ENCODE results near the gene C19orf18.

Gene C19orf18

DNA sequence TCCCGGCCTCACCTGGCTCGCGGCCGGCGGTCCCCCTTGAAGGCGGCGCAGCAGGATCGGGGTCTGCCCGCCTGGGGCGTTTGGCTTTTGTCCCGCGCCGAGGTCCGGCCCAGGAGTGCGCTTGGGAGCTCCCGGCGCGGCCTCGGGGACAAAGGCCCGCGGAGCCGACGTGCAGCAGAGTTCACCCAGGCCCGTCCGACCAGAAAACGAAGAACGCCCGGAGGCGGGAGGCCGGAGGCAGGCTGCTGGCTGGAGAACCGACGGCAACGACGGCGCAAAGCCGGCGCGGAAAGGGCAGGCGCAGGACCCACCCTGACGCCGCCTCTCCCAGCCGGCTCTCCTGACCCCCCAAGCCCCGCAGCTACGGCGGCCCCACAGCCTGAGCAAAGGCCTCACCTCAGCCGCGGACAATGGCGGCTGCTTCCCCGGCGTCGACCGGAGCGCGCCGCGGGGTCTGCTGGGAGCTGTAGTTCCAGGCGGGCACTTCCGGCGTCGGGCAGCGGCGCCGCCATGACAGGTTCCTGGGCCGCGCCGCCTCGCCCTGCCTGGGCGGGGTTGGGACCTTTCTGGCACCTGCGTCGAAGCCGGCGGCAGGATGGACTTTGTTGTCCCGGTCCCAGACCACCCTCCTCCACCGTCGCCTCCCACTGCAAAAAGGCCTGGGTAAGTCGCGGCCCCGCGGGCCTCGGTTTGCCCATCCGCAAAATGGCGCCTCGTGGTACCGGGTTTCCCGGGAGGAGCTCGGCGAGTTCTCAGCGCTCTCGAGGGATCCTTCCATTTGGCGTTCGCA lies 28.2 kb upstream of the C19orf18 start, which contains the start of gene ZNF606:
ZNF606 (minus strand) TSS at position 437 of the 790 bp plus-strand sequence. CDS start 1,501 bp downstream, outside the sequence.
- peak; percentile 94 for DNase-seq (ENCODE audit: low read depth)
- Histone ChIP-seq H3K27me3 (replicated peaks; ENCODE audit: control insufficient read depth, insufficient read depth, low read length) (no peaks in the 10 kb centered on the region), H3K9ac (ENCODE audit: low read length) (peak within 1 kb of the TSS; percentile 95), H3K36me3 (ENCODE audit: control insufficient read depth, insufficient read depth, low read length, severe bottlenecking) (peaks cover 72% of the 10 kb centered on the region), H3K9me3 (ENCODE audit: control insufficient read depth, low read length) (peaks cover 83% of the 10 kb centered on the region), H3K4me1 (ENCODE audit: control insufficient read depth, insufficient read depth, low read length) (peaks cover 13% of the 10 kb centered on the region), H3K4me3 (ENCODE audit: low read length) (peak within 1 kb of the TSS; percentile 98)

DNA sequence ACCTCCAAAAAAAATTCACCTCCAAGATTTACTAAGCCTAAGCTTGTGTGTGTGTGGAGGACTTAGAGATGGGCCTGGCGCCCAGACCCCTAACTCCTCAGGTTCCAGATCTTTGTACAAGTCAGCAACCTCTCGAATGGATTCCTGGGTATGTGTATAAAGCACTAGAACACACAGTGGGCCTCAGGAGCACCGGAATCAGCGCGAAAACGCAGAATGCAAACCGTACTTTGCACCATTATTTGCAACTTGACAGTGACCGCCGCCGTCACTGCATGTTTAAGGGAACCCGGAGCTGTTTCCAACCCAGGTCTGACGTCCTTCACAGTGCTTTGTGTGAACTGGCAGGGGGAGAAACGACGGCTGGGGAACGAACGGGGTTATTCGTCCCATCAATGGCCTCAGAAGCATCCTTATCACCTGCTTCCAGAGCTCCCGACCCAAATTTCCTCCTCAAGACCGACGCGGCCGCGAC lies 27.6 kb upstream of the C19orf18 start:
- Histone ChIP-seq H3K27me3 (replicated peaks; ENCODE audit: control insufficient read depth, insufficient read depth, low read length) (no peaks in the 10 kb centered on the region), H3K9me3 (ENCODE audit: control insufficient read depth, low read length) (peaks cover 83% of the 10 kb centered on the region), H3K9ac (ENCODE audit: low read length) (peak overlapping the region; percentile 95), H3K4me3 (ENCODE audit: low read length) (peak overlapping the region; percentile 98), H3K36me3 (ENCODE audit: control insufficient read depth, insufficient read depth, low read length, severe bottlenecking) (peaks cover 72% of the 10 kb centered on the region), H3K4me1 (ENCODE audit: control insufficient read depth, insufficient read depth, low read length) (peaks cover 13% of the 10 kb centered on the region)
- peak; percentile 34 for DNase-seq (ENCODE audit: low read depth)

DNA sequence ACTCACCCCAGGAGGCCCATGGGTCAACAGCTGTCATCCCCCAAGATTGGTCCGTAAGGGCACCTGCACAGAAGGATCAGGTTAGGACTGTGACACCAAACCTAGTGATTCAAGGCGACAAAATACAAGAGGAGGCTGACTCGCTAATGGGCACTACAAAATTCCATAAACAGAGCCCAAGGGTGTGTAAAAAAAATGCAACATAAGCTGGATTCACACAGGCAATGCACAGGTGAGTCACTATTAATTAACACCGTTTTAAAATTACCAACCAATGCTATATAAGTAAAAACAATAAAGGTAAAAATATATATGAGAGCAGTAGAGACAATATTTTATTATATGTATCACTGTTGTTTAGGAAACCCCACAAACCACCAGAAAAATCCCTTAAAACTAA lies 26.3 kb upstream of the C19orf18 start:
- Histone ChIP-seq H3K27me3 (replicated peaks; ENCODE audit: control insufficient read depth, insufficient read depth, low read length) (no peaks in the 10 kb centered on the region), H3K36me3 (ENCODE audit: control insufficient read depth, insufficient read depth, low read length, severe bottlenecking) (peaks cover 74% of the 10 kb centered on the region), H3K9ac (ENCODE audit: low read length) (no peak overlapping the region), H3K9me3 (ENCODE audit: control insufficient read depth, low read length) (peaks cover 85% of the 10 kb centered on the region), H3K4me3 (ENCODE audit: low read length) (peak overlapping the region; percentile 98), H3K4me1 (ENCODE audit: control insufficient read depth, insufficient read depth, low read length) (peaks cover 13% of the 10 kb centered on the region)
- no peak for DNase-seq (ENCODE audit: low read depth)

- Histone ChIP-seq H3K36me3 (ENCODE audit: control insufficient read depth, insufficient read depth, low read length, severe bottlenecking) (peaks cover 90% of the 10 kb centered on the region), H3K27me3 (replicated peaks; ENCODE audit: control insufficient read depth, insufficient read depth, low read length) (no peaks in the 10 kb centered on the region), H3K9ac (ENCODE audit: low read length) (no peak overlapping the region), H3K4me3 (ENCODE audit: low read length) (peak overlapping the region; percentile 22), H3K9me3 (ENCODE audit: control insufficient read depth, low read length) (peaks cover 94% of the 10 kb centered on the region), H3K4me1 (ENCODE audit: control insufficient read depth, insufficient read depth, low read length) (no peaks in the 10 kb centered on the region)
- DNase-seq (ENCODE audit: low read depth), result no peak
Observed at GRCh38 chr19:57992841-57993240, 18.5 kb upstream of the C19orf18 start.

GRCh38 chr19:57978586-57979289 lies 4.4 kb upstream of the C19orf18 start:
- Histone ChIP-seq H3K9me3 (ENCODE audit: control insufficient read depth, low read length) (peaks cover 100% of the 10 kb centered on the region), H3K4me1 (ENCODE audit: control insufficient read depth, insufficient read depth, low read length) (no peaks in the 10 kb centered on the region), H3K9ac (ENCODE audit: low read length) (no peak overlapping the region), H3K36me3 (ENCODE audit: control insufficient read depth, insufficient read depth, low read length, severe bottlenecking) (peaks cover 100% of the 10 kb centered on the region), H3K4me3 (ENCODE audit: low read length) (peak overlapping the region; percentile 70), H3K27me3 (replicated peaks; ENCODE audit: control insufficient read depth, insufficient read depth, low read length) (no peaks in the 10 kb centered on the region)
- no peak for DNase-seq (ENCODE audit: low read depth)

DNA sequence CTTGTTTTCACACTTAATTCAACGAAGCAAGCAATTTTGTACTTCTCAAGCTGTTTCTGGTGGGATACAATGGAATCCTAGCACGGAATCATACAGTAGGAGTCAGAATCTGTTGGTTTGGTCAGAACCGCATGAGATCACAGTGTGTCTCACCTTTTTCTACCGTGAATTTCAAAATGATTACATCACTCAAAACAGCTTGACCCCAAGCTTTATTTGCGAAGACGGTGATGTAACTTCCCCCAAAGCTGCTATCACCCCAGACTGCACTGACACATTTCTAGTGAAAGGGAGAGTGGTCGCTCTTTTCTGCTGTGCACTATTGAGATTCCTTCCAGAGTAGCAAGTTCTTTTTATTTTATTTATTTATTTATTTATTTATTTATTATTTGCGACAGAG lies 9.6 kb downstream of the C19orf18 start:
- Histone ChIP-seq H3K9me3 (ENCODE audit: control insufficient read depth, low read length) (peaks cover 86% of the 10 kb centered on the region), H3K4me3 (ENCODE audit: low read length) (peak overlapping the region; percentile 19)
- DNase-seq (ENCODE audit: low read depth), result no peak

GRCh38 chr19:57961785-57962184 lies 12.5 kb downstream of the C19orf18 start:
- peaks cover 57% of the 10 kb centered on the region for H3K36me3 ChIP-seq (ENCODE audit: control insufficient read depth, insufficient read depth, low read length, severe bottlenecking)

More for the DNA sequence above, 9.6 kb downstream of the C19orf18 start:
- Histone ChIP-seq H3K9ac (ENCODE audit: low read length) (no peak overlapping the region), H3K4me1 (ENCODE audit: control insufficient read depth, insufficient read depth, low read length) (no peaks in the 10 kb centered on the region), H3K27me3 (replicated peaks; ENCODE audit: control insufficient read depth, insufficient read depth, low read length) (no peaks in the 10 kb centered on the region), H3K36me3 (ENCODE audit: control insufficient read depth, insufficient read depth, low read length, severe bottlenecking) (peaks cover 68% of the 10 kb centered on the region)

GRCh38 chr19:57954996-57955395 lies 19.3 kb downstream of the C19orf18 start:
- H3K27me3 ChIP-seq (replicated peaks; ENCODE audit: control insufficient read depth, insufficient read depth, low read length), result no peaks in the 10 kb centered on the region
- no peaks in the 10 kb centered on the region for H3K4me1 ChIP-seq (ENCODE audit: control insufficient read depth, insufficient read depth, low read length)
- peaks cover 28% of the 10 kb centered on the region for H3K9me3 ChIP-seq (ENCODE audit: control insufficient read depth, low read length)
- no peak overlapping the region for H3K9ac ChIP-seq (ENCODE audit: low read length)
- DNase-seq (ENCODE audit: low read depth), result no peak
- peaks cover 12% of the 10 kb centered on the region for H3K36me3 ChIP-seq (ENCODE audit: control insufficient read depth, insufficient read depth, low read length, severe bottlenecking)
- H3K4me3 ChIP-seq (ENCODE audit: low read length), result no peak overlapping the region

More at GRCh38 chr19:57961785-57962184, 12.5 kb downstream of the C19orf18 start:
- Histone ChIP-seq H3K27me3 (replicated peaks; ENCODE audit: control insufficient read depth, insufficient read depth, low read length) (no peaks in the 10 kb centered on the region), H3K9ac (ENCODE audit: low read length) (no peak overlapping the region), H3K4me1 (ENCODE audit: control insufficient read depth, insufficient read depth, low read length) (no peaks in the 10 kb centered on the region), H3K4me3 (ENCODE audit: low read length) (no peak overlapping the region), H3K9me3 (ENCODE audit: control insufficient read depth, low read length) (peaks cover 82% of the 10 kb centered on the region)
- no peak for DNase-seq (ENCODE audit: low read depth)

- no peaks in the 10 kb centered on the region for H3K36me3 ChIP-seq (ENCODE audit: control insufficient read depth, insufficient read depth, low read length, severe bottlenecking)
- peaks cover 4% of the 10 kb centered on the region for H3K9me3 ChIP-seq (ENCODE audit: control insufficient read depth, low read length)
- DNase-seq (ENCODE audit: low read depth), result no peak
- H3K4me3 ChIP-seq (ENCODE audit: low read length), result no peak overlapping the region
- no peaks in the 10 kb centered on the region for H3K27me3 ChIP-seq (replicated peaks; ENCODE audit: control insufficient read depth, insufficient read depth, low read length)
- H3K4me1 ChIP-seq (ENCODE audit: control insufficient read depth, insufficient read depth, low read length), result peaks cover 13% of the 10 kb centered on the region
- no peak overlapping the region for H3K9ac ChIP-seq (ENCODE audit: low read length)
Observed at GRCh38 chr19:57949702-57950101, 24.6 kb downstream of the C19orf18 start.

GRCh38 chr19:57949296-57949695 lies 25.0 kb downstream of the C19orf18 start:
- no peaks in the 10 kb centered on the region for H3K27me3 ChIP-seq (replicated peaks; ENCODE audit: control insufficient read depth, insufficient read depth, low read length)
- peaks cover 13% of the 10 kb centered on the region for H3K4me1 ChIP-seq (ENCODE audit: control insufficient read depth, insufficient read depth, low read length)
- DNase-seq (ENCODE audit: low read depth), result no peak
- no peak overlapping the region for H3K4me3 ChIP-seq (ENCODE audit: low read length)
- no peaks in the 10 kb centered on the region for H3K36me3 ChIP-seq (ENCODE audit: control insufficient read depth, insufficient read depth, low read length, severe bottlenecking)
- no peak overlapping the region for H3K9ac ChIP-seq (ENCODE audit: low read length)
- peaks cover 4% of the 10 kb centered on the region for H3K9me3 ChIP-seq (ENCODE audit: control insufficient read depth, low read length)

DNA sequence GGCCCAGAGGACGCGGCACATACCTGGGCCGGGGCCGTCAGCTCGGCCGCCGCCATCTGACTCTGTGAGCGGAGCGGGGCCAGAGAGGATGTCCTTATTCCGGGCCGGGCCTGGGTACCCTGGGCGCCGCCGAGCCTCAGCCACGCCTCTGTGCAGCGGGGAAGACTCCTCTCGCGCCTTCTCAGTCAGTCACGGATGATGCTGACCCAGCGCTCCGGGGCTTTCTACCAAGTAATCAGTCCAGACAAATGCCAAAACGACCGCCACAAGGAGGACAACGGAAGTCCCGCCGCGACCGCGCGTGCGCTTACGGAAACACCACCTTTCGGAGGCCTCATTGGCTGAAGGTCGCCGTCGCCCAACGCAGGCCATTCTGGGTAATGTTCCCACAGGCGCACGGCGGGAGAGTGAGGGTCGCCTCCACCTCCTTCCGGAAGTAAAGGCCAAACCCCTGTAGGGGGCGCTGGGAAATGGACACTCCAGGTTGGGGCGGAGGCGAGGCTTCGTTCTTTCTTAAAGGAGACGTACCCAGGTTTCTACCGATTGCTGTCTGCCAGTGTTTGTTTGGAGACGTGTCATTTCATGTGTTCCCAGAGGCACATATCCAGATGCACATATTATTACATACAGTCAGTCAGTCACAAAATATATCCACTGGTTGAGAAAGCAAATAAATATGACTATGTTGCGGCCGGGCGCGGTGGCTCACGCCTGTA lies 26.8 kb downstream of the C19orf18 start, which contains the start of gene ZNF256:
ZNF256 (minus strand) TSS at position 288 of the 716 bp plus-strand sequence; CDS start at position 56, 232 bp downstream.
- Histone ChIP-seq H3K27me3 (replicated peaks; ENCODE audit: control insufficient read depth, insufficient read depth, low read length) (no peaks in the 10 kb centered on the region), H3K9me3 (ENCODE audit: control insufficient read depth, low read length) (peaks cover 2% of the 10 kb centered on the region), H3K4me1 (ENCODE audit: control insufficient read depth, insufficient read depth, low read length) (peaks cover 13% of the 10 kb centered on the region), H3K9ac (ENCODE audit: low read length) (peak within 1 kb of the TSS; percentile 92), H3K4me3 (ENCODE audit: low read length) (peak within 1 kb of the TSS; percentile 88), H3K36me3 (ENCODE audit: control insufficient read depth, insufficient read depth, low read length, severe bottlenecking) (peaks cover 12% of the 10 kb centered on the region)
- peak; percentile 97 for DNase-seq (ENCODE audit: low read depth)
